ENCODE measurements around the gene ZNF784.

DNA sequence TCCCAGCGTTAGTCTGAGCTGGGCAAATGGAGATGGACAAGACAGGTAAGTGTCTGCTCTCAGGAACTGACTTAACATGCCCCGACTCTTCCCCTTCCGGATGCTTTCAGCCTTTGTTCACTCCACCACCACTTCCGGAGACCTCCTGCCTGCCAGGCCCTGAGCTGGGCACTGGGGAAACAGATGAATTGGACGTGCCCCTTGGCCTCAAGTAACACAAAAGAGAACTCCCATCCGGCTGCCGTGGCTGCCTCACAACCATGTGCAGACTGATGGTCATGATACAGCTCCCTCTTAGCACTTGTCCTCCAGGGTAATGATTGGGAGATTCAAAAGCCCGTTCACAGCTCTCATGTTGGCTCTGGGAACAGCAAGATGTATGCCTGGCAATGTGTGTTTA lies 6.9 kb downstream of the ZNF784 start:
- TF ChIP-seq, protein P1, sequence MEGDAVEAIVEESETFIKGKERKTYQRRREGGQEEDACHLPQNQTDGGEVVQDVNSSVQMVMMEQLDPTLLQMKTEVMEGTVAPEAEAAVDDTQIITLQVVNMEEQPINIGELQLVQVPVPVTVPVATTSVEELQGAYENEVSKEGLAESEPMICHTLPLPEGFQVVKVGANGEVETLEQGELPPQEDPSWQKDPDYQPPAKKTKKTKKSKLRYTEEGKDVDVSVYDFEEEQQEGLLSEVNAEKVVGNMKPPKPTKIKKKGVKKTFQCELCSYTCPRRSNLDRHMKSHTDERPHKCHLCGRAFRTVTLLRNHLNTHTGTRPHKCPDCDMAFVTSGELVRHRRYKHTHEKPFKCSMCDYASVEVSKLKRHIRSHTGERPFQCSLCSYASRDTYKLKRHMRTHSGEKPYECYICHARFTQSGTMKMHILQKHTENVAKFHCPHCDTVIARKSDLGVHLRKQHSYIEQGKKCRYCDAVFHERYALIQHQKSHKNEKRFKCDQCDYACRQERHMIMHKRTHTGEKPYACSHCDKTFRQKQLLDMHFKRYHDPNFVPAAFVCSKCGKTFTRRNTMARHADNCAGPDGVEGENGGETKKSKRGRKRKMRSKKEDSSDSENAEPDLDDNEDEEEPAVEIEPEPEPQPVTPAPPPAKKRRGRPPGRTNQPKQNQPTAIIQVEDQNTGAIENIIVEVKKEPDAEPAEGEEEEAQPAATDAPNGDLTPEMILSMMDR (IDR thresholded peaks at IDR 0.05; ENCODE audit: low read length) = no peak
- no peak for TF ChIP-seq EZH2 (optimal IDR thresholded peaks at IDR 0.05; ENCODE audit: low read depth, low read length)
